Aorta (tissue), 5 donors: ENCODE measurements around the gene NIP7. TPM values are rescaled to one million over a fixed set of nuclear protein-coding genes. Genes with fewer than 3 reads are reported as not detected.
A peak's percentile ranks its signal among the peaks of the same experiment; 100 is the strongest.
"Not testable (repeated sequence)": the region's sequence is repeated elsewhere in the genome, so short reads cannot be mapped to it uniquely, and the experiment has no call there.

Experiments
- ATAC-seq: fragments of 200-7000 bp; cut with Tn5 transposase; one replicate; pipeline ENCODE4 v1.9.1; 2022; ENCODE audit warnings: moderate library complexity; ENCODE audit not compliant: low FRiP score
- DNase-seq, 2 donors: peaks; one replicate each; pipeline ENCODE4 v3.0.0-alpha.2; 2020
- H3K27ac ChIP-seq, 2 donors: one replicate each; pipeline ENCODE4 v1.5.1; 2013; ENCODE audit warnings: low read length in 2 of 2, mild to moderate bottlenecking in 2 of 2, moderate library complexity in 2 of 2, control low read depth in 1 of 2, inconsistent platforms in 1 of 2, low read depth in 1 of 2
- H3K27me3 ChIP-seq, 2 donors: one replicate each; pipeline ENCODE4 v1.6.1; 2013; ENCODE audit warnings: control low read depth in 1 of 2, low read length in 1 of 2, mild to moderate bottlenecking in 1 of 2, moderate library complexity in 1 of 2; ENCODE audit not compliant: insufficient read depth in 2 of 2, control insufficient read depth in 1 of 2
- H3K36me3 ChIP-seq, 2 donors: one replicate each; pipeline ENCODE4 v1.6.1; 2013; ENCODE audit warnings: control low read depth in 1 of 2, low read length in 1 of 2, mild to moderate bottlenecking in 1 of 2; ENCODE audit not compliant: insufficient read depth in 2 of 2, control insufficient read depth in 1 of 2
- H3K4me1 ChIP-seq, 2 donors: one replicate each; pipeline ENCODE4 v1.6.1; 2013; ENCODE audit warnings: low read length in 2 of 2, control low read depth in 1 of 2, mild to moderate bottlenecking in 1 of 2, moderate library complexity in 1 of 2; ENCODE audit not compliant: insufficient read depth in 2 of 2, control insufficient read depth in 1 of 2
- H3K4me3 ChIP-seq, 2 donors: one replicate each; pipeline ENCODE4 v1.5.1; 2013; ENCODE audit warnings: low read length in 2 of 2, control low read depth in 1 of 2, mild to moderate bottlenecking in 1 of 2
- H3K9me3 ChIP-seq: one replicate; pipeline ENCODE4 v1.6.1; 2013; ENCODE audit warnings: mild to moderate bottlenecking, low read length; ENCODE audit not compliant: control insufficient read depth
- WGBS, 2 donors: extraction: QIAGEN DNeasy Blood & Tissue Kit; methylation state at CpG; one replicate each; pipeline ENCODE4 v1.1.7; 2013; 5-methylcytosine and 5-hydroxymethylcytosine counted together
- intact Hi-C, 2 donors: fragments of 100-400 bp; cut with DNase I; formaldehyde crosslinking; loops; one replicate each; pipeline versions ENCODE4 v1.14.2 to v1.15.0; 2022
- long read RNA-seq, 2 donors: library from polyadenylated mRNA; unstranded; transcript quantifications; one replicate each; pipeline ENCODE4 v2.0.0, GENCODE V29; 2020 to 2021
- polyA plus RNA-seq, 2 donors: library from polyadenylated mRNA; stranded (reverse); fragments of 200-250 nt; gene quantifications; one replicate each; pipeline ENCODE4 v1.2.3, GENCODE V29; 2013
- total RNA-seq, 2 donors: library from RNA; stranded (reverse); fragmentation: NEBNext Ultra II Directional; extraction: Animal tissue kit (Norgen Biotek cat#: 25700); gene quantifications; one replicate each; pipeline ENCODE4 v1.2.1, GENCODE V29; 2021
- donor health status: healthy with polysubstance abuse.
- donor health status: Bipolar disorder and iron deficiency.
- donor health status: DM: no; HTN: no; CAD: no.
- donor health status: DM: no; HTN: no; CAD: no.
- donor health status: DM: yes; HTN: yes; CAD: no.

The NIP7 gene
- total RNA-seq (10 to 100 TPM; 11.5 to 21.3 TPM), polyA plus RNA-seq (10 to 100 TPM in 1 of 2 donors, 1 to 10 TPM in 1; 7.1 to 14.5 TPM)
- long read RNA-seq, donor 1, transcript NIP7-201 (5 exons, 2,402 nt): major isoform, 65 of 71 reads
- long read RNA-seq, donor 1, partial matches to known transcripts: 0 of 71 reads
- long read RNA-seq, donor 1, other reads (novel, unspliced or antisense): 4 of 71 reads
- long read RNA-seq, donor 2, transcript NIP7-201 (5 exons, 2,402 nt): major isoform, 8 of 9 reads
- long read RNA-seq, donor 2, partial matches to known transcripts: 0 of 9 reads
- long read RNA-seq, donor 2, other reads (novel, unspliced or antisense): 1 of 9 reads

- peak; percentile 99 for ATAC-seq
- H3K9me3 ChIP-seq: no peaks in the 10 kb centered on the region
- peak within 1 kb of the TSS; percentile 20 to 72 for H3K27ac ChIP-seq
- H3K4me3 ChIP-seq: peak within 1 kb of the TSS; percentile 51 to 69
- no peaks in the 10 kb centered on the region for H3K27me3 ChIP-seq
- H3K4me1 ChIP-seq: no peaks in the 10 kb centered on the region
- peaks cover 4 to 5% of the 10 kb centered on the region in 2 donors for H3K36me3 ChIP-seq
- WGBS, 2 donors: 0% methylated on average over 77 of the region's 77 CpGs
- intact Hi-C loops: no loop called here
- peak; percentile 96 to 97 for DNase-seq
Observed at GRCh38 chr16:69339289-69340094, at the start of gene NIP7, which contains the start of gene COG8. Gene NIP7 (plus strand): TSS chr16:69339772. CDS start chr16:69339830, 58 bp downstream. Gene COG8 (minus strand): TSS chr16:69339564. CDS start chr16:69339552, 12 bp downstream.

- H3K9me3 ChIP-seq, DNase-seq, H3K4me3 ChIP-seq, H3K36me3 ChIP-seq, ATAC-seq, H3K27ac ChIP-seq, intact Hi-C loops, H3K27me3 ChIP-seq, H3K4me1 ChIP-seq: not testable (repeated sequence)
- 86 to 89% methylated on average over 9 of the region's 9 CpGs for WGBS, 2 donors
Observed at GRCh38 chr16:69291657-69292056, 47.9 kb upstream of the NIP7 start.

- WGBS, 2 donors: 75 to 80% methylated on average over 3 of the region's 3 CpGs
- intact Hi-C loops: no loop called here
- no peaks in the 10 kb centered on the region for H3K9me3 ChIP-seq
- H3K4me3 ChIP-seq: no peak overlapping the region
- DNase-seq: no peak
- H3K4me1 ChIP-seq: no peaks in the 10 kb centered on the region
- no peak for ATAC-seq
- H3K27ac ChIP-seq: no peak overlapping the region
- no peaks in the 10 kb centered on the region for H3K36me3 ChIP-seq
- H3K27me3 ChIP-seq: no peaks in the 10 kb centered on the region
Observed at GRCh38 chr16:69293401-69293800, 46.2 kb upstream of the NIP7 start.

GRCh38 chr16:69294051-69294450 is 45.5 kb upstream of the NIP7 start:
- Histone ChIP-seq H3K4me1 (no peaks in the 10 kb centered on the region), H3K9me3 (no peaks in the 10 kb centered on the region), H3K27ac (no peak overlapping the region), H3K27me3 (no peaks in the 10 kb centered on the region), H3K36me3 (peaks cover 0 to 1% of the 10 kb centered on the region in 2 donors), H3K4me3 (no peak overlapping the region)
- DNase-seq (no peak), ATAC-seq (no peak)
- WGBS, 2 donors: 86 to 95% methylated on average over 1 of the region's 1 CpG
- intact Hi-C loops: no loop called here

- H3K36me3 ChIP-seq, H3K27me3 ChIP-seq, H3K4me1 ChIP-seq, intact Hi-C loops, H3K27ac ChIP-seq, DNase-seq, ATAC-seq, H3K4me3 ChIP-seq, H3K9me3 ChIP-seq: not testable (repeated sequence)
- 97 to 99% methylated on average over 7 of the region's 7 CpGs for whole genome bisulfite sequencing, 2 donors
Observed at GRCh38 chr16:69296771-69297170, 42.8 kb upstream of the NIP7 start.

- no peaks in the 10 kb centered on the region for H3K9me3 ChIP-seq
- no peak for DNase-seq
- H3K4me3 ChIP-seq: no peak overlapping the region
- intact Hi-C loops: no loop called here
- no peak for ATAC-seq
- WGBS, 2 donors: 94 to 99% methylated on average over 4 of the region's 4 CpGs
- H3K36me3 ChIP-seq: peaks cover 0 to 7% of the 10 kb centered on the region in 2 donors
- no peaks in the 10 kb centered on the region for H3K27me3 ChIP-seq
- no peak overlapping the region for H3K27ac ChIP-seq
- H3K4me1 ChIP-seq: no peaks in the 10 kb centered on the region
Observed at GRCh38 chr16:69298261-69298660, 41.3 kb upstream of the NIP7 start.

- intact Hi-C loops: no loop called here
- WGBS, 2 donors: 47 to 53% methylated on average over 1 of the region's 1 CpG
Observed at GRCh38 chr16:69301187-69301586, 38.4 kb upstream of the NIP7 start.

GRCh38 chr16:69301861-69302260 is 37.7 kb upstream of the NIP7 start:
- Histone ChIP-seq H3K36me3 (peaks cover 0 to 7% of the 10 kb centered on the region in 2 donors), H3K9me3 (no peaks in the 10 kb centered on the region), H3K4me3 (no peak overlapping the region), H3K4me1 (no peaks in the 10 kb centered on the region), H3K27me3 (no peaks in the 10 kb centered on the region), H3K27ac (no peak overlapping the region)
- DNase-seq (peak in 1 of 2 donors; percentile 51), ATAC-seq (no peak)
- WGBS, 2 donors: 66 to 82% methylated on average over 4 of the region's 4 CpGs
- intact Hi-C loops: no loop called here

More at GRCh38 chr16:69301187-69301586, 38.4 kb upstream of the NIP7 start:
- Histone ChIP-seq H3K27me3 (no peaks in the 10 kb centered on the region), H3K36me3 (peaks cover 0 to 7% of the 10 kb centered on the region in 2 donors), H3K4me1 (no peaks in the 10 kb centered on the region), H3K4me3 (no peak overlapping the region), H3K27ac (no peak overlapping the region), H3K9me3 (no peaks in the 10 kb centered on the region)
- DNase-seq: no peak
- ATAC-seq: no peak
